GM12878 (cell line): ENCODE data around the gene MBNL1.

Source experiments
- FOXM1 ChIP-seq: IDR thresholded peaks from 2 replicates; pipeline ENCODE4 v1.6.1; 2012; ENCODE audit warnings: low read depth, mild to moderate bottlenecking, inconsistent platforms, low read length, moderate library complexity
- IKZF2 ChIP-seq, 2 experiments: fragments of 450-650 bp; IDR thresholded peaks; 2 replicates each; pipeline ENCODE4 v1.6.1; 2017; ENCODE audit warnings: mild to moderate bottlenecking in 2 of 2, moderate library complexity in 2 of 2
- NFXL1 ChIP-seq: fragments of 450-650 bp; IDR thresholded peaks from 2 replicates; pipeline ENCODE4 v1.6.1; 2017; ENCODE audit warnings: antibody characterized with exemption, mild to moderate bottlenecking, borderline replicate concordance
- POLR2AphosphoS5 ChIP-seq: IDR thresholded peaks from 2 replicates; pipeline ENCODE4 v1.6.1; 2011; ENCODE audit warnings: mild to moderate bottlenecking, low read length, inconsistent platforms
- SP1 ChIP-seq: IDR thresholded peaks from one replicate; pipeline ENCODE4 v1.6.1; 2011; ENCODE audit warnings: low read depth, low read length
- TARDBP ChIP-seq: IDR thresholded peaks from 2 replicates; pipeline ENCODE4 v1.6.1; 2016; ENCODE audit warnings: borderline replicate concordance
- TF ChIP-seq, protein P1 (sequence below): IDR thresholded peaks from 2 replicates; pipeline ENCODE4 v1.6.1; 2012; ENCODE audit warnings: mild to moderate bottlenecking, low read depth, low read length

DNA sequence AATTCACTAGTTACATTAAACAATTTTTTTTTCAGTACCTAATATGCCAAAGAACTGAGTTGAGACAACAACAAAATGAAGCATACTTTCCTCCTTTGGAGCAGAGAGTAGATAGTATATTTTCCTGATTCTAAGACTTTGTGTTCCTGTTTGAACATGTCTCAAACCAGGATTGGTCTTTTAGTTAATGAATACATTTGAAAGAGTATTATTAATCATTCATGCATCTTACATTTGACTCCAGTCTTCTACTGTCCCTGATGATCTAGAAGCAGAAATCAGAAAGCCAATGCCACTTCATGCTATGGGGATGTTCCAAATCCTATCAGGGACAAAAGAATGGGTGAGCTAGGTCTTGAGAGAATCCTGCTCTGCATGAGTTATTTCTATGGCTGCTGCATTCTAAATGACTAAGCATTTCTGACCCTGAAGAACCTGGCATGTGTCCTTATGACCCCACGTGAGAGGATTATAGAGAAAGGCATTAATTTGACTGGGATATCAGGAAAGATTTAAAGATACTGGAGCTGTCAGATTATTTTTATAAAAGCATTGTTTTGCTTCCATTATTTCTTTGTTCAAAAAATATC is 32.9 kb upstream of the MBNL1 start:
- TF ChIP-seq, protein P1, sequence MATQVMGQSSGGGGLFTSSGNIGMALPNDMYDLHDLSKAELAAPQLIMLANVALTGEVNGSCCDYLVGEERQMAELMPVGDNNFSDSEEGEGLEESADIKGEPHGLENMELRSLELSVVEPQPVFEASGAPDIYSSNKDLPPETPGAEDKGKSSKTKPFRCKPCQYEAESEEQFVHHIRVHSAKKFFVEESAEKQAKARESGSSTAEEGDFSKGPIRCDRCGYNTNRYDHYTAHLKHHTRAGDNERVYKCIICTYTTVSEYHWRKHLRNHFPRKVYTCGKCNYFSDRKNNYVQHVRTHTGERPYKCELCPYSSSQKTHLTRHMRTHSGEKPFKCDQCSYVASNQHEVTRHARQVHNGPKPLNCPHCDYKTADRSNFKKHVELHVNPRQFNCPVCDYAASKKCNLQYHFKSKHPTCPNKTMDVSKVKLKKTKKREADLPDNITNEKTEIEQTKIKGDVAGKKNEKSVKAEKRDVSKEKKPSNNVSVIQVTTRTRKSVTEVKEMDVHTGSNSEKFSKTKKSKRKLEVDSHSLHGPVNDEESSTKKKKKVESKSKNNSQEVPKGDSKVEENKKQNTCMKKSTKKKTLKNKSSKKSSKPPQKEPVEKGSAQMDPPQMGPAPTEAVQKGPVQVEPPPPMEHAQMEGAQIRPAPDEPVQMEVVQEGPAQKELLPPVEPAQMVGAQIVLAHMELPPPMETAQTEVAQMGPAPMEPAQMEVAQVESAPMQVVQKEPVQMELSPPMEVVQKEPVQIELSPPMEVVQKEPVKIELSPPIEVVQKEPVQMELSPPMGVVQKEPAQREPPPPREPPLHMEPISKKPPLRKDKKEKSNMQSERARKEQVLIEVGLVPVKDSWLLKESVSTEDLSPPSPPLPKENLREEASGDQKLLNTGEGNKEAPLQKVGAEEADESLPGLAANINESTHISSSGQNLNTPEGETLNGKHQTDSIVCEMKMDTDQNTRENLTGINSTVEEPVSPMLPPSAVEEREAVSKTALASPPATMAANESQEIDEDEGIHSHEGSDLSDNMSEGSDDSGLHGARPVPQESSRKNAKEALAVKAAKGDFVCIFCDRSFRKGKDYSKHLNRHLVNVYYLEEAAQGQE: no peak
- TF ChIP-seq TARDBP (no peak), POLR2AphosphoS5 (no peak), FOXM1 (no peak), NFXL1 (no peak), SP1 (no peak), IKZF2 (IDR thresholded peaks at IDR 0.05) (no peak)
